Activated CD4-positive, alpha-beta T cell treated with anti-CD3 and anti-CD28 coated beads for 1 hour (primary cell): ENCODE measurements around the gene PKD2.
"Not testable (repeated sequence)": the region's sequence is repeated elsewhere in the genome, so short reads cannot be mapped to it uniquely, and the experiment has no call there.

Source experiments
- DNase-seq: peaks from one replicate; pipeline ENCODE4 v3.0.0-alpha.2; 2020

PKD2 gene

GRCh38 chr4:87989765-87990164 lies 17.7 kb upstream of the PKD2 start:
- DNase-seq = no peak

GRCh38 chr4:87995435-87995834 lies 12.0 kb upstream of the PKD2 start:
- DNase-seq = no peak

GRCh38 chr4:87999191-87999691 lies 8.2 kb upstream of the PKD2 start:
- DNase-seq = not testable (repeated sequence)

GRCh38 chr4:88001871-88002270 lies 5.6 kb upstream of the PKD2 start:
- DNase-seq = no peak

- DNase-seq = no peak
Measured at GRCh38 chr4:88002786-88003185, 4.6 kb upstream of the PKD2 start.

- no peak for DNase-seq
Measured at GRCh38 chr4:88003261-88003660, 4.2 kb upstream of the PKD2 start.

GRCh38 chr4:88005076-88005475 lies 2.4 kb upstream of the PKD2 start:
- DNase-seq = no peak

GRCh38 chr4:88005946-88006345 lies 1.5 kb upstream of the PKD2 start:
- DNase-seq = no peak

- no peak for DNase-seq
Measured at GRCh38 chr4:88006956-88007303, 505 bp upstream of the PKD2 start.

- no peak for DNase-seq
Measured at GRCh38 chr4:88008122-88008742, 797 bp downstream of the PKD2 start.

- DNase-seq = no peak
Measured at GRCh38 chr4:88008743-88009171, 1.3 kb downstream of the PKD2 start.

GRCh38 chr4:88009871-88010270 lies 2.4 kb downstream of the PKD2 start:
- DNase-seq = no peak

GRCh38 chr4:88010966-88011365 lies 3.5 kb downstream of the PKD2 start:
- DNase-seq = no peak

GRCh38 chr4:88012647-88013046 lies 5.2 kb downstream of the PKD2 start:
- no peak for DNase-seq

GRCh38 chr4:88014386-88014905 lies 7.0 kb downstream of the PKD2 start:
- no peak for DNase-seq

- no peak for DNase-seq
Measured at GRCh38 chr4:88015659-88016295, 8.3 kb downstream of the PKD2 start.

GRCh38 chr4:88017516-88018297 lies 10.3 kb downstream of the PKD2 start:
- no peak for DNase-seq

GRCh38 chr4:88018466-88018865 lies 11.0 kb downstream of the PKD2 start:
- no peak for DNase-seq

- DNase-seq = no peak
Measured at GRCh38 chr4:88021824-88022223, 14.4 kb downstream of the PKD2 start.

- no peak for DNase-seq
Measured at GRCh38 chr4:88022289-88022688, 14.9 kb downstream of the PKD2 start.

GRCh38 chr4:88025868-88026661 lies 18.6 kb downstream of the PKD2 start:
- not testable (repeated sequence) for DNase-seq

GRCh38 chr4:88027611-88028608 lies 20.5 kb downstream of the PKD2 start:
- no peak for DNase-seq
